ENCODE measurements around the gene CTBP1.
A peak's percentile ranks its signal among the peaks of the same experiment; 100 is the strongest.

CTBP1 gene

GRCh38 chr4:1177274-1178141, 71.4 kb downstream of the CTBP1 start:
- DNase-seq (ENCODE audit: low read depth in 3 of 3, low spot score in 1 of 3) = no peak

GRCh38 chr4:1176398-1177273, 72.3 kb downstream of the CTBP1 start:
- no peak for DNase-seq (ENCODE audit: low read depth in 3 of 3, low spot score in 1 of 3)

DNA sequence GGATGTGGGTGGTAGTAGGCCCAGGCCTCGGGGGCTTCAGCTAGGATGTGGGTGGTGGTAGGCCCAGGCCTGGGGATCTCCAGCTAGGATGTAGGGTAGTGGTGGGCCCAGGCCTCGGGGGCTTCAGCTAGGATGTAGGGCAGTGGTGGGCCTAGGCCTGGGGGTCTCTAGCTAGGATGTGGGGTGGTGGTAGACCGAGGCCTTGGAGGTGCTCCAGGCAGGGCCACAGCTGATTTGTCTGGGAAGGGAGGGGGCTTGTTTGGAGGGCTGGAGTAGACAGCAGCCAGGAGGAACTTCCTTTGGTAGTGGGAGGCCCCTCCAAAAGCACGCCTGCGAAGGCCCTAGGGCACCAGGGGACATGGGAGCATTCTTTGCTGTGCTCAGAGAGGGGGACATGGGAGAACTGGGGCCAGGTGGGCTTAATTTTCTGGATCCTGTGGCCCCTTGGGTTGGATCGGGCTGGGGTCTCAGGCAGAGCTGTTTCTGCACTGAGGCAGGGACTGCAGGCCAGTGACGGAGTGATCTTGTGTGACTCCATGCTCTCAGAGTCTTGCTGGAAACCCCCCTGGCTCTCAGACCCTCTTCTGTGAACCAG, 73.2 kb downstream of the CTBP1 start:
- DNase-seq (ENCODE audit: low read depth in 3 of 3, low spot score in 1 of 3) = no peak

DNA sequence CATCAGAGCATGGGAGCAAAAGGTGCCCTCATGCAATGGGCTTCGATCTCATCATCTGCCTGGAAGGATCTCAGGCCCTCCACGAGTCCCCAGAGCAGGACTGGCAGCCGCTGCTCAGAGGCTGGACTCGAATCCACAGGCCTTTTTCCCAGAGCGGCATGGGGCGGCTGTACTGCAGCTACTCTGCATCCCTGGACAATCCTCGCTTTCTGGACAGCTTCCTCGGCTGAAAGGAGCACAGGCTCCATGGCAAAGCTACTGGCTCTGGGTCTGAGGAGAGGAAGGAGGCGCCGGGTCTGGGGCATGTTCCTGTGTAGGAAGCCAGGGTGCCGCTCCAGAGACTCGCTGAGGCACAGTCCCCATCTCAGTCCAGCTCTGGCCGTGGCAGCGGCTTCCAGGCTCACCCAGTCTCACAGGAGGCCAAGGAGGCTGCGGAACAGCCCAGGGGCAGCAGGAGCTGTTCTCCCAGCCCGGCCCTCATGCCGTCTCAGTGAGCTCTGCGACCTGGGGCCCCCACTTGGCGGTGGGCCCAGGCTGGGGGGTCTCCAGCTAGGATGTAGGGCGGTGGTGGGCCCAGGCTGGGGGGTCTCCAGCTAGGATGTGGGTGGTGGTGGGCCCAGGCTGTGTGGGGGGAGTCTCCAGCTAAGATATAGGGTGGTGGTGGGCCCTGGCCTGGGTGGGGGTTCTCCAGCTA, 73.8 kb downstream of the CTBP1 start:
- DNase-seq (ENCODE audit: low read depth in 3 of 3, low spot score in 1 of 3) = no peak

- DNase-seq (ENCODE audit: low read depth in 3 of 3, low spot score in 1 of 3) = no peak
Measured at GRCh38 chr4:1172971-1173757, 75.8 kb downstream of the CTBP1 start.

DNA sequence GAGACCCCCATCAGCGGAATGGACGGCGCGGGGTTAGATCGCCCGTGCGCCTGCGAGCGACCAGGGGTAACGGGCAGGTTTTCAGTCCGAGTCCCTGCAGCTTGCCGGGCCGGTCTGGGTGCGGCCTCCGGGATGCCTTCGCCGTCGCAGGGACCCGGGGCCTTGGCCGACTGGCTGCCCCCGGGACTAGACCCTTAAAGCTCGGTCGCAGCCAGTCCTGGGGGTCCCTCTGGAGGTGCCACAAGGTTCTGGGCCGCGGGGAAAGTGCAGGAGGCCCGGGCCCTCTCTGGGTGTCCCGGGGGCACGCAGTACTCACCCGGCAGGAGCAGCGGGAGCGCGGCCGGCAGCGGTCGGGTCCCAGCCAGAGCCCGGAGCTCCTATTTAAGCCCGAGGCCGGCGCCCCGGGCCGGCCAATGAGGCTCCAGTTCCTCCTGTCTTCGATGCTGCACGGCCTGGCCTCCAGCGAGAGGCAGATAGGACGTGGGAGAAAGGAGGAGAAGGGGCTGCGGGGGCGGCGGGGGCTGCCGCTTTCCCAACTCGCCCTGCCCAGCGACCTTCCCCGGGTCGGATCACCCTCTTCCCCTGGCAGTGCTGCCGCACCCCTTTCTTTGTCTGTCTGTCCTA, 76.6 kb downstream of the CTBP1 start, which contains the start of gene SPON2:
Gene SPON2 (minus strand): TSS at position 356 of the 624 bp plus-strand sequence.
- DNase-seq (ENCODE audit: low read depth in 3 of 3, low spot score in 1 of 3) = no peak

GRCh38 chr4:1171311-1172227, 77.4 kb downstream of the CTBP1 start:
- peak in 2 of 3 donors; percentile 29 to 35 for DNase-seq (ENCODE audit: low read depth in 3 of 3, low spot score in 1 of 3)

DNA sequence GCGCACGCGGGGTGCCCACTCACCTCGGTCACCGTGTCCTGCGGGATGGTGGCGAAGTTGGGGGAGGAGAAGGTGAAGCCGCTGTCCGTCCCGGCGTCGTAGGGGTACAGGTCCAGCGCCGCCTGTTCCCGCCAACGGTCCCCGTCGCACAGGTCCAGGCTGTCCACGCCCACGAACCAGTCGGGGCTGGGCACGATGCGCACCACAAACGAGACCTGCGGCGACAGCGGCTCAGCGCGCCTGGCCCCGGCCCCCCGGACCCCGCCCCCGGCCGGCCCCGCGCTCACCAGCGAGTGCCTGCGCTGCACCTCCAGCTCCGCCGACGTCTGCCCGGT, 78.0 kb downstream of the CTBP1 start:
- DNase-seq (ENCODE audit: low read depth in 3 of 3, low spot score in 1 of 3) = no peak

DNA sequence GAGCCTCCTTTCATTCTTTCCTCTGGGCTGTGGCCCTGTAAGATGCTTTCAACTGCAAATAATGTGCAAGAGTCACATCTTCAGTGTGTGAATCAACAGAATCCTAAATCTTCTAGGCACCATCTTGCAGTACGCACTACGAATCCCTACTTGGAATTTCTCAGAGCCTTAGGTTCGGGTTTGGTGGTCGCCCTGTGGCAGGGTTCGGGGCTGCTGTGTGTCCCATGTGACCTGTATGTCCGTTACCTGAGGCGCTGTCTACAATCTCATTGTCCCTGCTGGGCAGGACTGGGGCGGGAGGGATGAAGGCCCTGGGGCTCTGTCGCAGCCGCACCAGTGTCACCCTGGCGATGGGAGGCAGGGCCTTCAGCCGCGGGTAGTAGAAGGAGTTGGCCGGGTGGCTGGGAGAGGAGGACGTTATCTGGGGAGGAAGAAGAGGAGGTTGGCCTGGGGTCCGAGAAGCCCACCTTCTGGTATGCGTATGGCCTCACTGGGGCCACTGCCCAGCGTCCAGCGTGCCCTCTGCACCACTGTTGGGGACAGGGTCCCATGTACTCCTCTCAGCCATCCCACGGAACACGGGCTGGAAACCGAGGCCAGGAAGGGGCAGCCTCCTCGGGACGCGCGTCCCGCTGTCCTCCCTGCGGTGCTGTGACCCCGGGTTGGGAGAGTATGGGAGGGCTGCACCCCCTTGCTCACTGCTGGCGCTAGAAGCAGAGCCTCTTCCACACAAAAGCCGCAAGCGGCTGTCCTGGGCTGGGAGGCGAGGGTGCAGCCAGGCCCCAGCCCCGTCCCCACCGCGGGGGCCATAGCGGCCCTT, 78.6 kb downstream of the CTBP1 start:
- DNase-seq (ENCODE audit: low read depth in 3 of 3, low spot score in 1 of 3) = no peak

GRCh38 chr4:1169691-1170096, 79.2 kb downstream of the CTBP1 start:
- DNase-seq (ENCODE audit: low read depth in 3 of 3, low spot score in 1 of 3) = no peak

- DNase-seq (ENCODE audit: low read depth in 3 of 3, low spot score in 1 of 3) = no peak
Measured at GRCh38 chr4:1169171-1169671, 79.7 kb downstream of the CTBP1 start.

GRCh38 chr4:1168191-1169101, 80.5 kb downstream of the CTBP1 start:
- DNase-seq (ENCODE audit: low read depth in 3 of 3, low spot score in 1 of 3) = no peak

DNA sequence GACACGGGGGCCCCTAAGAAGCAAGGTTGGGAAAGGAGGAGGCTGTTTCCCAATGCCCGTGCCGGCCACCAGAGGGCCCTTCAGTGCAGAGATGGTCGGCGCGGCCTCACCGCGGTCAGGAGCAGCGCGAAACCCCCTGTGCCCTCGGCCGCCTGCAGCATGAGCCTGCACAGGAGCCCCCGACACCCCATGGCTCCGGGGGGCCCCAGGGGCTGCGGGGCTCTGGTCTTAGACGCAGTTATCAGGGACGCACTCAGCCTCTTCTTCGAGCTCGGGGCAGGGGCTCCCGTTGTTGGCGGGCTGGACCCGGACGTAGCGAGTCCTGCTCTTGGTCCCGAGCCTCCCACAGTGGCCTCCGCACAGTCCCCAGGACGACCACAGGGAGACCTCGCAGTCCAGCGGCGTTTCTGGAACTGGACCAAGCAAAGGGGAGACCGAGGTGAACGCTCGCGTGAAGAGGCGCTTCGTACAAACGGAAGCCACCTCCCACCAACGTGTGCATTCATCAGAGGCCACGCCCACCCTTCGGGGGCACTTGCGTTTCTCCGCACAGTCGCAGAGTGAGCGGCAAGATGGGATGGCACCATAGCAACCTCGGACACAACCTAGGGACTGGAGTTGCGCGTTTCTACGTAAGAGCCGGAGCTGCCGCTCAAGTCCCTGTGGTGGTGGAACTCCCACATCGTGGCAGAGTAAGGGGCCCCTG, 81.5 kb downstream of the CTBP1 start:
- peak; percentile 64 to 73 (median 64) for DNase-seq (ENCODE audit: low read depth in 3 of 3, low spot score in 1 of 3)

DNA sequence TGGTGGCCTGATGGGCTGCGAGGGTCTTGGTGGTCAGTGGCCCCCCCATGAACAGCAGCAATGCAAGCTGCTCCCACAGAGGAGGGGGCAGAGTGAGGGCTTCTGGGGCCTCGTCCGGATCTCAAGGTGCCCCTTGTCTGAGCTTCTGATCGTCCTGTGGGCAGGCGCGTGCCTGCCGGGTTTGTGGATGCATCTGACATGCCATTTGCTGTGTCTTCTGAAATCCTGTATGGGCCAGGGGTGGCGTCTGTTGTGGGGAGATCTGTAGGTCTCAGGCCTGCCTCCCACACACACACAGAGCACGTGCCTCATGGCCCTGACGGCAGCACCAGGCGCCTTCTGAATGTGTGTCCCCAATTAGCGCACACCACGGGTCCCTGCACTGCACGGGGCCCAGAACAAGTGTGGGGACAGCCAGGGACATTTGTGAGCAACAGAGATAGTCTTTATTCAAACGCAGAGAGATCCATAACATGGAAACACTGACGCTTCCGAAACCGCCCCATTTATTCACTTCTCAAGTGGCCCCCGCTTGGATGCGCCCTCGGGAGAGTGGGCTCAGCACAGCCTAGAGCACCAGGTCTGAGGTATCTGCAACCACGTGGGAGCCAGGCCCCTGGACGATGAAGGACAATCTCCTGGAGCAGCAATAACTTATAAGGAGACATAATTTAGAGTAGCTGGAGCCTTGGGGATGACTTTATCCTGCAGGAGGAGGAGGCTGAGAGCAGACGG, 82.3 kb downstream of the CTBP1 start:
- no peak for DNase-seq (ENCODE audit: low read depth in 3 of 3, low spot score in 1 of 3)

GRCh38 chr4:1164956-1165545, 83.9 kb downstream of the CTBP1 start:
- DNase-seq (ENCODE audit: low read depth in 3 of 3, low spot score in 1 of 3) = no peak
